ENCODE data around the gene RPLP2. TPM values are rescaled to one million over a fixed set of nuclear protein-coding genes. Genes with fewer than 3 reads are reported as not detected.

The RPLP2 gene
- total RNA-seq, 1 experiment from 2014 or later = 3,468 TPM

DNA sequence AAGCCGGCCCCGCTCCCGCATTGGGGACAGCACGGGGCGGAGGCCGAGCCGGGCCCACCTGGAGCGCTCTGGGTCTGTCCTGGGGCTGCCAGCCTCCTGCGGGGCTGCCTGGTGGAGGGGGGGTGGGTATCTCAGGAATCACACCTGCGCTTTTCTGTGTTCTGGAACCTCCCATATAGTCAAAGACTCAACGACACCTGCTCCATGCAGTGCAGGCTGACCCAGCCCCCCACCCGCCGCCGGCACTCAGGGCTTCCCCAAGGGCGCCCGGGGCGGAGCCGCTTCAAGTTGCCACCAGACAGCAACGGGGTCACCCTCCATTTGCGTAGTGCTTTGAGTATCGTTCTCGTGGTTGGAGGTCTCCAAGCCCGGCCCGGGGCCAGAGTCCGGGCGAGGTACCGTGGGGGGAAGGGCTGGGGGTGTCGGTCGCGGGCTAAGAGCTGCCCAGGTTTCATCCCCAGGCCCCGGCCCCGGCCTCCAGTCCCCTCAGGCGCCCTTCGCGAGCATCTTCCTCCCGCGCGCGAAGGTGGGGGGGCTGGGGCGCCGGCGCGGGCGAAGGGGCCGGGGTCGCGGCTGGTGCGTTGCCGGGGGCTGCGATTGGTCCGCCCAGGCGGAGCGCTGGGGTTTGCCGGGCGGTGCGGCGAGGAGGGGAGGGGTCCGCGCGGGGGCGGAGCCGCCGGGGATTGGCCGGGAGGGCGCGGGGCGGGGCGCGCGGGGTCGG is 39.5 kb downstream of the RPLP2 start:
- ChIA-PET CTCF (interaction anchor here (0.7 to 0.9 kb wide), 2 partner anchors 14 to 61 kb away, joined by 3 read pairs; partner anchors contain the start of gene CHID1), POLR2A (no interaction called here)
- no peak overlapping the region for H3K27ac ChIP-seq (ENCODE audit: low read length)
- TF ChIP-seq, protein P1, sequence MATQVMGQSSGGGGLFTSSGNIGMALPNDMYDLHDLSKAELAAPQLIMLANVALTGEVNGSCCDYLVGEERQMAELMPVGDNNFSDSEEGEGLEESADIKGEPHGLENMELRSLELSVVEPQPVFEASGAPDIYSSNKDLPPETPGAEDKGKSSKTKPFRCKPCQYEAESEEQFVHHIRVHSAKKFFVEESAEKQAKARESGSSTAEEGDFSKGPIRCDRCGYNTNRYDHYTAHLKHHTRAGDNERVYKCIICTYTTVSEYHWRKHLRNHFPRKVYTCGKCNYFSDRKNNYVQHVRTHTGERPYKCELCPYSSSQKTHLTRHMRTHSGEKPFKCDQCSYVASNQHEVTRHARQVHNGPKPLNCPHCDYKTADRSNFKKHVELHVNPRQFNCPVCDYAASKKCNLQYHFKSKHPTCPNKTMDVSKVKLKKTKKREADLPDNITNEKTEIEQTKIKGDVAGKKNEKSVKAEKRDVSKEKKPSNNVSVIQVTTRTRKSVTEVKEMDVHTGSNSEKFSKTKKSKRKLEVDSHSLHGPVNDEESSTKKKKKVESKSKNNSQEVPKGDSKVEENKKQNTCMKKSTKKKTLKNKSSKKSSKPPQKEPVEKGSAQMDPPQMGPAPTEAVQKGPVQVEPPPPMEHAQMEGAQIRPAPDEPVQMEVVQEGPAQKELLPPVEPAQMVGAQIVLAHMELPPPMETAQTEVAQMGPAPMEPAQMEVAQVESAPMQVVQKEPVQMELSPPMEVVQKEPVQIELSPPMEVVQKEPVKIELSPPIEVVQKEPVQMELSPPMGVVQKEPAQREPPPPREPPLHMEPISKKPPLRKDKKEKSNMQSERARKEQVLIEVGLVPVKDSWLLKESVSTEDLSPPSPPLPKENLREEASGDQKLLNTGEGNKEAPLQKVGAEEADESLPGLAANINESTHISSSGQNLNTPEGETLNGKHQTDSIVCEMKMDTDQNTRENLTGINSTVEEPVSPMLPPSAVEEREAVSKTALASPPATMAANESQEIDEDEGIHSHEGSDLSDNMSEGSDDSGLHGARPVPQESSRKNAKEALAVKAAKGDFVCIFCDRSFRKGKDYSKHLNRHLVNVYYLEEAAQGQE (IDR thresholded peaks at IDR 0.05; ENCODE audit: insufficient read depth in 1 of 2, low read depth in 2 of 2, low read length in 1 of 2) = no peak
- TF ChIP-seq POLR2AphosphoS5 (IDR thresholded peaks at IDR 0.05; ENCODE audit: low read depth, low read length) (no peak), TCF7L2 (IDR thresholded peaks at IDR 0.05; ENCODE audit: low read depth, low read length) (no peak), SIN3A (IDR thresholded peaks at IDR 0.05; ENCODE audit: borderline replicate concordance, insufficient read depth, low read depth, low read length) (no peak)
- TF ChIP-seq, protein P2, sequence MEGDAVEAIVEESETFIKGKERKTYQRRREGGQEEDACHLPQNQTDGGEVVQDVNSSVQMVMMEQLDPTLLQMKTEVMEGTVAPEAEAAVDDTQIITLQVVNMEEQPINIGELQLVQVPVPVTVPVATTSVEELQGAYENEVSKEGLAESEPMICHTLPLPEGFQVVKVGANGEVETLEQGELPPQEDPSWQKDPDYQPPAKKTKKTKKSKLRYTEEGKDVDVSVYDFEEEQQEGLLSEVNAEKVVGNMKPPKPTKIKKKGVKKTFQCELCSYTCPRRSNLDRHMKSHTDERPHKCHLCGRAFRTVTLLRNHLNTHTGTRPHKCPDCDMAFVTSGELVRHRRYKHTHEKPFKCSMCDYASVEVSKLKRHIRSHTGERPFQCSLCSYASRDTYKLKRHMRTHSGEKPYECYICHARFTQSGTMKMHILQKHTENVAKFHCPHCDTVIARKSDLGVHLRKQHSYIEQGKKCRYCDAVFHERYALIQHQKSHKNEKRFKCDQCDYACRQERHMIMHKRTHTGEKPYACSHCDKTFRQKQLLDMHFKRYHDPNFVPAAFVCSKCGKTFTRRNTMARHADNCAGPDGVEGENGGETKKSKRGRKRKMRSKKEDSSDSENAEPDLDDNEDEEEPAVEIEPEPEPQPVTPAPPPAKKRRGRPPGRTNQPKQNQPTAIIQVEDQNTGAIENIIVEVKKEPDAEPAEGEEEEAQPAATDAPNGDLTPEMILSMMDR (IDR thresholded peaks at IDR 0.05) = no peak
- DNase-seq (ENCODE audit: low read depth, low spot score) = no peak
- H3K4me3 ChIP-seq (ENCODE audit: low read depth in 2 of 2, low read length in 2 of 2) = no peak overlapping the region
- intact Hi-C loops (cut with micrococcal nuclease; ENCODE audit: unreplicated experiment) (no loop called here), in situ Hi-C loops (cut with HindIII; ENCODE audit: low pct_unique_long_range_greater_than_20kb, low sequenced_read_pairs) (no loop called here)
- BruUV-seq (replicated peaks) = no TSS peak
- peaks cover 59% of the 10 kb centered on the region for H3K4me1 ChIP-seq (ENCODE audit: control insufficient read depth, insufficient read depth, low read length)
- H3K36me3 ChIP-seq (ENCODE audit: control insufficient read depth, insufficient read depth, low read length) = peaks cover 3% of the 10 kb centered on the region; the same call in 1 of the 2 replicates
- H3K9me3 ChIP-seq (ENCODE audit: control insufficient read depth, insufficient read depth, low read depth, low read length) = no peaks in the 10 kb centered on the region
- no peak for ATAC-seq
- H3K27me3 ChIP-seq (ENCODE audit: control insufficient read depth, insufficient read depth, low read length) = no peaks in the 10 kb centered on the region

DNA sequence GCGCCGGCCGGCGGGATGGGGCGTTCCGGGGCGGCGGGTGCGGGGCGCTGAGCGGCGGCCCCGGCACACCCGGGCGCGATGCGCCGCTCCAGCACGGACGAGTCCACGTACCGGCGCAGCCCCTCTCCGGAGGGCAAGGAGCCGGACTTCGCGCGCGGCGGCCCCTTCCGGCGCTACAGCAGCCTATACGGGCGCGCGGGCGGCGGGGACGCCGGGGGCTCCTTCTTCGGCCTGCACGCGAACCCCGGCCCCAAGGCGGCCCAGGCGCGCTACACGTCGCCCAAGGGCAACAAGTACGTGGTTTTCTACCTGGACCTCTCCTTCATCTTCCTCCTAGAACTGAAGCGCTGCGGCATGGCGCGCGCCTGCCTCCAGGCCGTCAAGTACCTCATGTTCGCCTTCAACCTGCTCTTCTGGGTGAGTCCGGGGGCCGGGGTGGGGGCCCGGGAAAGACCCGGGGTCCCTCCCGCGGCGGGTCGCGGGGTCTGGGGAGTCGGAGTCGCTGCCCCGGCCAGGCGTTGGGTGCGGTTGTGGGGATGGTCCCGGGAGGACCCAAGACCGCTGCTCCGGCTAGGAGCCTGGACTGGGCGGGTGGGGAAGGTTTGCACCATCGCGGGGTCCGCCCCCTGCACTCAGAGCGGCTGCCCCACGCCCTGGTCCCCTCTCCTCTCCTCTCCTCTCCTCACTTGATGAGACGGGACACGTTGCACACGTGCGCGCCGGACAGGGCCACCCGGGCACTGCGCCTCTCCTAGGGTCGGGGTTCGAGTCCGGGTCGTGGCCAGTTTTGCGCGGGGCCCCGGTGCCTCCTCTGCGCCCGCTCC is 40.4 kb downstream of the RPLP2 start:
- ChIA-PET CTCF (no interaction called here), POLR2A (no interaction called here)
- Histone ChIP-seq H3K27me3 (ENCODE audit: control insufficient read depth, insufficient read depth, low read length) (no peaks in the 10 kb centered on the region), H3K4me3 (ENCODE audit: low read depth in 2 of 2, low read length in 2 of 2) (peak overlapping the region in 1 of 2 experiments; percentile 2; a peak in 1 of 4 replicates), H3K4me1 (ENCODE audit: control insufficient read depth, insufficient read depth, low read length) (peaks cover 52% of the 10 kb centered on the region), H3K27ac (ENCODE audit: low read length) (no peak overlapping the region), H3K9me3 (ENCODE audit: control insufficient read depth, insufficient read depth, low read depth, low read length) (no peaks in the 10 kb centered on the region), H3K36me3 (ENCODE audit: control insufficient read depth, insufficient read depth, low read length) (peaks cover 3% of the 10 kb centered on the region; the same call in 1 of the 2 replicates)
- intact Hi-C loops (cut with micrococcal nuclease; ENCODE audit: unreplicated experiment) (no loop called here), in situ Hi-C loops (cut with HindIII; ENCODE audit: low pct_unique_long_range_greater_than_20kb, low sequenced_read_pairs) (no loop called here)
- ATAC-seq (no peak), DNase-seq (ENCODE audit: low read depth, low spot score) (no peak)
- no TSS peak for BruUV-seq (replicated peaks)
- TF ChIP-seq POLR2AphosphoS5 (IDR thresholded peaks at IDR 0.05; ENCODE audit: low read depth, low read length) (no peak), TCF7L2 (IDR thresholded peaks at IDR 0.05; ENCODE audit: low read depth, low read length) (no peak), SIN3A (IDR thresholded peaks at IDR 0.05; ENCODE audit: borderline replicate concordance, insufficient read depth, low read depth, low read length) (no peak)
- TF ChIP-seq, protein P1 (IDR thresholded peaks at IDR 0.05; ENCODE audit: insufficient read depth in 1 of 2, low read depth in 2 of 2, low read length in 1 of 2) = no peak
- TF ChIP-seq, protein P2 (IDR thresholded peaks at IDR 0.05) = no peak
